Inferior parietal cortex (tissue), 1 donor: ENCODE results near the gene CASK.
A peak's percentile ranks its signal among the peaks of the same experiment; 100 is the strongest.

Experiments
- DNase-seq: peaks from one replicate; pipeline ENCODE4 v3.0.0-alpha.2; 2016; ENCODE audit errors: extremely low spot score

Gene CASK, protein sequence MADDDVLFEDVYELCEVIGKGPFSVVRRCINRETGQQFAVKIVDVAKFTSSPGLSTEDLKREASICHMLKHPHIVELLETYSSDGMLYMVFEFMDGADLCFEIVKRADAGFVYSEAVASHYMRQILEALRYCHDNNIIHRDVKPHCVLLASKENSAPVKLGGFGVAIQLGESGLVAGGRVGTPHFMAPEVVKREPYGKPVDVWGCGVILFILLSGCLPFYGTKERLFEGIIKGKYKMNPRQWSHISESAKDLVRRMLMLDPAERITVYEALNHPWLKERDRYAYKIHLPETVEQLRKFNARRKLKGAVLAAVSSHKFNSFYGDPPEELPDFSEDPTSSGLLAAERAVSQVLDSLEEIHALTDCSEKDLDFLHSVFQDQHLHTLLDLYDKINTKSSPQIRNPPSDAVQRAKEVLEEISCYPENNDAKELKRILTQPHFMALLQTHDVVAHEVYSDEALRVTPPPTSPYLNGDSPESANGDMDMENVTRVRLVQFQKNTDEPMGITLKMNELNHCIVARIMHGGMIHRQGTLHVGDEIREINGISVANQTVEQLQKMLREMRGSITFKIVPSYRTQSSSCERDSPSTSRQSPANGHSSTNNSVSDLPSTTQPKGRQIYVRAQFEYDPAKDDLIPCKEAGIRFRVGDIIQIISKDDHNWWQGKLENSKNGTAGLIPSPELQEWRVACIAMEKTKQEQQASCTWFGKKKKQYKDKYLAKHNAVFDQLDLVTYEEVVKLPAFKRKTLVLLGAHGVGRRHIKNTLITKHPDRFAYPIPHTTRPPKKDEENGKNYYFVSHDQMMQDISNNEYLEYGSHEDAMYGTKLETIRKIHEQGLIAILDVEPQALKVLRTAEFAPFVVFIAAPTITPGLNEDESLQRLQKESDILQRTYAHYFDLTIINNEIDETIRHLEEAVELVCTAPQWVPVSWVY

GRCh38 chrX:41923211-41923977 lies at the start of gene CASK:
Gene CASK (minus strand): TSS chrX:41923554. CDS start chrX:41922988, 566 bp downstream.
- peak; percentile 83 for DNase-seq

GRCh38 chrX:41971346-41971745 lies 48.0 kb upstream of the CASK start:
- no peak for DNase-seq

DNA sequence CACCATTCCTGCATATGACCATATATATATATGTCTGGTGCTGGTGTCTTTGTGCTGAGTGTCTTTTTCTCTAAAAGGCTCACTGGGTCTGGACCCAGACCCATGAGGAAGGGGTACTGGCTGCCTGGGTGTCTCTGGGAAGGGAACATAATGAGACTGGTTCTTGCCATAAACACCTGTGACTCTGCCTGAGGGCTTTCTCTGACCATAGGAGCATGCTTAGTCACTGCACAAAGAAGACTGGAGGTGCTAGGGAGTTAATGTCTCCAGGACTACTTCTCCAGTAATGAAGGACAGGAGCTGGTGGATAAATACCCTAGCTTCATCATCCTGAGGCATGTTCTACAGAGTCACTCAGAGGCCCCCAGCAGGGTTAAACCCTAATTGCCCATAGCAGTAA lies 47.1 kb upstream of the CASK start:
- DNase-seq = no peak

GRCh38 chrX:41963348-41963747 lies 40.0 kb upstream of the CASK start:
- no peak for DNase-seq

GRCh38 chrX:41960142-41960541 lies 36.8 kb upstream of the CASK start:
- no peak for DNase-seq

GRCh38 chrX:41958861-41959260 lies 35.5 kb upstream of the CASK start:
- no peak for DNase-seq

- peak; percentile 1 for DNase-seq
These were observed 32.7 kb upstream of the CASK start for GRCh38 chrX:41956027-41956426.

DNA sequence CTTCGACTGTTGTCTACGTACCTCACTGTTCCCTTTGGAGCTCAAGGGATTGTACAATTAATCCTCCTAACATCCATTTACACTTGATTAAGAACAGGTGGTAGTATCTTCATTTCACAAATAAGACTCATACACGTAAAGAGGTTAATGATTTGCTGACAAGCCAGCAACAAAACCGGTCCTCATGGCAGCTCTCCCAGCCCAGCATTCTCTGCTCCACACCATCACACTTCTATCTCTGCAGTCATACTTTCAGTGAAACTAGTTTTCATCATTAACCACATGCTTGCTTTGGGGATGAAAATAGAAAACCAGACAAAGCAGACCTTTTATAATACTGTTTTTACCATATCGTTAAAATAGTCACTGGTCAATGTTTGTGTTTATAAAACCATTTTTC lies 28.7 kb upstream of the CASK start:
- DNase-seq = no peak

GRCh38 chrX:41946989-41947612 lies 23.7 kb upstream of the CASK start:
- no peak for DNase-seq

DNA sequence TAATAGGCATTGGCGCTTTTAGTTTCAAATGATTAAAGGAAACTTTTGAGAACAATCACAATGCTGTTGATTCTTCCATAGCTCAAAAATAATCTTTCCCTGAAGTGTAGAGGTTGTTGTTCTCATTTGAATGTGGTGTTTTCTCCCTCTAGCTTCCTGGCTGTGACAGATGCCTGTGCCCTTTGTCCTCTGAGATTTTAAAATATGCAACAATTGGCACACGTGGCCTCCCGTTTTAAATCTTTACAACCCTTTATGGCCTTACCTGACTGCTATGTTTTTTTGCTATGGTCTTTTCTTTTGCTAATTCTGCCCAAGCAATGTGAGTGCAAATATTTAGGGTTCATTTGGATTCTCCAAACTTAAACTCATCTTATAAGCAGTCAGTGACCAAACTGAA lies 22.9 kb upstream of the CASK start:
- DNase-seq = no peak

GRCh38 chrX:41935832-41936231 lies 12.5 kb upstream of the CASK start:
- no peak for DNase-seq

- DNase-seq = no peak
These were observed 10.2 kb upstream of the CASK start for GRCh38 chrX:41933546-41933945.

DNA sequence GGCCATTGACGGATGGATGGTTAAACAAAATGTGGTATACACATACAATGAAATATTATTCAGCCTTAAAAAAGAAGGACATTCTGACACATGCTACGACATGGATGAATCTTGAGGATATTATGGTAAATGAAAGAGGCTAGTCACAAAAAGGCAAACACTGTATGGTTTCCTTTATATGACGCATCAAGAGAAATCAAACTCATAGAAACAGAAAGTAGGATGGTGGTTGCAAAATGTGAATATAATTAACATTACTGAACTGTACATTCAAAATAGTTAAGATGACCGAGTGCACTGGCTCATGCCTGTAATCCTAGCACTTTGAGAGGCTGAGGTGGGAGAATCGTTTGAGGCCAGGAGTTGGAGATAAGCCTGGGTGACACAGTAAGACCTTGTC lies 9.5 kb upstream of the CASK start:
- DNase-seq = no peak

- DNase-seq = no peak
These were observed 8.2 kb upstream of the CASK start for GRCh38 chrX:41931591-41931990.

DNA sequence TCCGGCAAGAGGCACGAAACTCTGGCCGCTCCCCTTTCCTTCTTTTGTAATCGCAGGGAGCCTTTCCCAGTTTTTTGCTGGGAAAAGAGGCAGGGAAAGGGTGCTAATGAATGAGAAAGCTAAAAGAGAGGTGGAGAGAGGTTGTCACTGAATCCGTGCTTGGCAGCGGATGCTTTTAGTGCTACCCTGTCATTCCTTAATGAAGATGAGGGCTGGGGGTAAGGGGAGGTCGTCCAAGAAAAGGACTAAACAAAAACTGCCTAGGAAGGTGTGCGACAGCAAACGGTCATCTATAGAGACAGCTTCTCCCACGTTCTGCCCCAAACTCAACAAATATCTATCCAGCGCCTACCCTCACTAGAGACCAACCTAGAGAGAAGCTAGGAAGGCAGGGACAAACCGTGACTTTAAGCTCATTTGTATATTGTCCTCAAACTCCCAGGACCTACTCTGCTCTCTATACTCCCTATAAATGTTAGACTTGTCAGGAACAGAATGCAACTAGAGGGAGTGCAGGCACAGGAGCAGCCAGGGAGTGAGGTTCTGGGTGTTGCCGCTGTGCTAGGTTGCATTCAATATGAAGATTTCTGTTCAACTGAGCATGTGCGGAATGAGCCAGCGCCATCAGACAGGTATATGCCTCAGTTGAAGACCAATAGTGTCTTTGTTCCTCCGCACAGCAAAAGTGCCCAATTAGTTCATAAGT lies 777 bp upstream of the CASK start:
- peak; percentile 32 for DNase-seq

- no peak for DNase-seq
These were observed 763 bp downstream of the CASK start for GRCh38 chrX:41922431-41923151.

DNA sequence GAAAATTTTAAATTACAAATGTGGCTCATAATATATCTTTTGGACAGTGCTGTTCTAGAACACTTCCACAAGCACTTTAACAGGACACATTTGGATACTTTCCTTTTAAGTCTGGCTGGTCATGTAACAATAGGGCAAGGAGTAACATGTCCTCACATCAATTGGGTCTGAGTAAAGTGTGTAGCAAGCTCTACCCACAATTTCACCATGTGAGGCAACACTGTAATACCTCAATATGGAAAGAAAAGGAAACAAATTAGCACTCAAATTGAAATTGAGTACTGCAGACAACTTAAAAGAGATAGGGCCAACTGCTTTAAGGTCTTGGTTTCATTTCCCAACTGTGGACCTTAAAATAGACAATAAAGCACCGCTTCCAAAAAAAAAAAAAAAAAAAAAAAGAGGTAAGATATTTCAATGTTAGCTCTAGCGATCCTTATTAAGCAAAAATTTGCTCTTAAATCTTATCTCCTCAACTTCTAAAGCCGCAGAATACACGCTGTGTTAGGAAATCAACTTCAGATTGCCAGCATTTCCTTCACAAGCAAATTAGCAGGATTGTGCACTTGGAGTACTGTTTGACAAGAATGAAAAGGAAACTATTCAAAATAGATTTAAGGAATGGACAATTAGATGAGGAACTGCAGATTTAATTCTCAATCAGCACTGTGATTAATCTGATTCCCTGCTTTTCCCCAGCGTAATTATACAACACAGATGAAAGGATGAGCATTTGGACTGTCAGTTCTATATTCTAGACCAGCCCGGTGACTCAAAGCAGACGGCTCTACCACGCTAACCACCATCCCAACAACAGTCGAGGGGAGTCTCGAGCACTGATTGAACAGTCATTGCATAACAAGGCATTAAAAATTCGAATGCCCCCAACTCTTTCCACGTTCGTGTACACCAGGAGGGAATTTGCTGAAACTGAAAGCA lies 1.6 kb downstream of the CASK start:
- peak; percentile 11 for DNase-seq

DNA sequence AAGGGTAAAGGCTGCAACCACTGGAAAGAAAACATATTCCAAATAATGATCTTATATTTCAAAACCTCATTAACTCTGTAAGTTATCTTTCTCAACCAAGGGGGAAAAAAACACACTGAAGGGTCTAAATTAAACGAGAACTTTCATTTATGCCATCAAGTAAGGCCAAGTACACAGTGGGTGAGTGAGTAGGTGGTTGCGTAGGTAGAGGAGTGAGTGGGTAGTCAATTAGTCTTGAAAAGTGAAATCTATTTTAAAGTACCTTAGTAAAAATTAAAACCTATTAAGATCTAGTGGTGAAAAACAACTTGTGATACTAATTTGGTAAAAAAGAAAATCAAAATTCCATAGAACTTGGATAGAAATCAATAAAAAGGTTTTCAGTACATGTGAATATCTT lies 3.5 kb downstream of the CASK start:
- DNase-seq = no peak

- DNase-seq = no peak
These were observed 5.8 kb downstream of the CASK start for GRCh38 chrX:41917517-41917916.
